K562 (cell line): Measurements from ENCODE around the gene ILK. TPM values are rescaled to one million over a fixed set of nuclear protein-coding genes. Genes with fewer than 3 reads are reported as not detected.
A peak's percentile ranks its signal among the peaks of the same experiment; 100 is the strongest.

Experiments
- KAT2B ChIP-seq: IDR thresholded peaks from one replicate; pipeline ENCODE4 v1.6.1; 2012; ENCODE audit warnings: low read depth, mild to moderate bottlenecking, control low read depth, inconsistent platforms, low read length, moderate library complexity
- MEF2A ChIP-seq: IDR thresholded peaks from 2 replicates; pipeline ENCODE4 v1.6.1; 2011; ENCODE audit warnings: low read depth, mild to moderate bottlenecking, low read length, moderate library complexity; ENCODE audit not compliant: control insufficient read depth
- NCOA1 ChIP-seq: fragments of 450-650 bp; IDR thresholded peaks from 2 replicates; pipeline ENCODE4 v1.6.1; 2016; ENCODE audit warnings: low read depth
- NCOR1 ChIP-seq: fragments of 450-650 bp; IDR thresholded peaks from 2 replicates; pipeline ENCODE4 v1.6.1; 2016; ENCODE audit warnings: mild to moderate bottlenecking, moderate library complexity
- SMARCE1 ChIP-seq: fragments of 450-650 bp; IDR thresholded peaks from 2 replicates; pipeline ENCODE4 v1.7.1; 2016; ENCODE audit warnings: mild to moderate bottlenecking
- TBL1XR1 ChIP-seq, 2 experiments: IDR thresholded peaks; 2 replicates each; pipeline ENCODE4 v1.6.1; 2012; ENCODE audit warnings: improper control_type of control experiment in 2 of 2, low read length in 2 of 2, mild to moderate bottlenecking in 1 of 2
- TRIM24 ChIP-seq, 2 experiments: fragments of 450-650 bp; IDR thresholded peaks; 2 replicates each; pipeline ENCODE4 v1.6.1; 2016
- ZKSCAN3 ChIP-seq: fragments of 250-450 bp; sonication (Bioruptor Pico); IDR thresholded peaks from 2 replicates; pipeline ENCODE4 v1.4.0; 2020
- ZNF146 ChIP-seq: IDR thresholded peaks from one replicate; pipeline ENCODE4 v1.6.1; 2018; ENCODE audit warnings: missing compliant biosample characterization; ENCODE audit not compliant: unreplicated experiment
- ZNF707 ChIP-seq: fragments of 250-450 bp; sonication (Bioruptor Pico); conservative IDR thresholded peaks from 2 replicates; pipeline ENCODE4 v1.8.0; 2022; ENCODE audit warnings: inconsistent platforms, mild to moderate bottlenecking, moderate library complexity
- polyA plus RNA-seq, 8 experiments: library from polyadenylated mRNA; depleted of rRNA in 4 of 8; stranded (reverse) in 5 of 8; unstranded in 3 of 8; fragments of >200 nt; fragmentation: Nextera tagmentation in 2 of 8; fragmentation: Illumina TruSeq in 1 of 8; extraction: Ambion mirVana in 2 of 8; extraction: Trizol in 1 of 8; gene quantifications; 2 replicates each; pipeline versions ENCODE4 v1.2.1 to v1.2.3, GENCODE V29; 2011 to 2014; ENCODE audit warnings: inconsistent platforms in 1 of 8, missing spikeins in 1 of 8
- total RNA-seq, 7 experiments: library from RNA; depleted of rRNA in 6 of 7; stranded (reverse); fragments of >200 nt in 6 of 7; fragmentation: Illumina TruSeq in 2 of 7; extraction: Trizol in 2 of 7; gene quantifications; 2 replicates each; pipeline versions ENCODE4 v1.2.1 to v1.2.3, GENCODE V29; 2011 to 2021; ENCODE audit warnings: low replicate concordance in 1 of 7
- TF ChIP-seq, protein P1 (sequence below): fragments of 450-650 bp; IDR thresholded peaks from 2 replicates; pipeline ENCODE4 v1.6.1; 2018; ENCODE audit not compliant: partially characterized antibody
- TF ChIP-seq, protein P2 (sequence below): sonication (generic); formaldehyde crosslinking; IDR thresholded peaks from 2 replicates; pipeline ENCODE4 v1.8.0; 2022; ENCODE audit warnings: missing genetic modification reagents, mild to moderate bottlenecking, moderate library complexity, borderline replicate concordance
- TF ChIP-seq, protein P3 (sequence below): sonication (generic); IDR thresholded peaks from 2 replicates; pipeline ENCODE4 v1.6.1; 2016

Gene ILK
- total and polyA plus RNA-seq, 9 of the 15 experiments (the other 6 are each of a cell fraction or from before 2014, with no cell fraction given): 43.3 to 95.9 (median 58.9) TPM

DNA sequence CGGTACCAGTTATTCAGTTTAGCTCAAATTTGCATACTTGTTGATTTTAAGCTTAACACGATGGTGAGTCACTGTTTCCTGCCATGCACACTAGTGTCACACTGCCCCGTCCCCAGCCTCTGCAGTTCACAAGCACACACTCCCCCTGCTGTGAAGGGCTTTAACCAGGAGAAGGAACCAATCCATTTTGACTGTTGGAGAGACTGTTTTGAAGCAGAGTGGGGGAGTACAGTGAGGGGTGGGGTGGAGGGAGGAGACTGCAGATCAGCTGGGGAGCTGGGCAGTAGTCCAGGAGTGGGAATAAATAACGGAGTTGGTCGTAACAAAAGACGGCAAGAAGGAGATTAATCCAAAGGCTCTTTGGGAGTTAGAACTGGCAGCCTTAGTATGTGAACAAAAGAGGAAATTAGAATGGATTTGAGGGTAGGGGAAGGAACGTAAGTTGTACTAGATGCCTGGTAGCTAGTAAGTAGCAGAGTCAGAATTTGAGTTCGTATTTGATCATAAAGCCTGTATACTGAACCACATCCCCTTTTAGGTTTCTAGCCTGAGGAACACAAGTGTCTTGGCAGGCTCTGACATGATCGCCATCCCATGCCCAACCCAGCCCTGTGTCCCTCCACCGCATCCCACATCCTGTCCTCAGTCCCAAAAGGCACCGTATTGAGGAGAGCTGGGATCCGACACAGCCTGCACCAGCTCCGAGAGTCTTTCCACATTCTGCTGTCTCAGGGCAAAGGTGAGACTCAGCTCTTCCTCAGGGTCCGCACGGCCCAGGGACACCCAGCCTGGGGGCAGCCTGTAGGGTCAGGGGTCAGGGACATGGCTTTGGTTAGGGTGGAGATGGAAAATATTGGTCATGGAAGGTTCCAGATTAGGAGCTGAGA lies 14.8 kb downstream of the ILK start (continued):
- TF ChIP-seq TBL1XR1 (IDR thresholded peaks at IDR 0.05; ENCODE audit: low read length in 2 of 2) (0 out of 4 replicates have a peak, but pooled peaks of 1 of the 2 experiments have one; percentile 15), MEF2A (no peak), TRIM24 (IDR thresholded peaks at IDR 0.05) (peak in 1 of 2 experiments; percentile 25; a peak in 2 of 4 replicates), ZKSCAN3 (CRISPR knock-in tag) (no peak), KAT2B (no peak), SMARCE1 (peak; percentile 70; the same call in 1 of the 2 replicates), ZNF146 (CRISPR knock-in tag) (no peak), NCOA1 (0 out of 2 replicates have a peak, but pooled peaks have one; percentile 24), ZNF707 (no peak), NCOR1 (peak; percentile 35; the same call in 1 of the 2 replicates)
- TF ChIP-seq, protein P1, sequence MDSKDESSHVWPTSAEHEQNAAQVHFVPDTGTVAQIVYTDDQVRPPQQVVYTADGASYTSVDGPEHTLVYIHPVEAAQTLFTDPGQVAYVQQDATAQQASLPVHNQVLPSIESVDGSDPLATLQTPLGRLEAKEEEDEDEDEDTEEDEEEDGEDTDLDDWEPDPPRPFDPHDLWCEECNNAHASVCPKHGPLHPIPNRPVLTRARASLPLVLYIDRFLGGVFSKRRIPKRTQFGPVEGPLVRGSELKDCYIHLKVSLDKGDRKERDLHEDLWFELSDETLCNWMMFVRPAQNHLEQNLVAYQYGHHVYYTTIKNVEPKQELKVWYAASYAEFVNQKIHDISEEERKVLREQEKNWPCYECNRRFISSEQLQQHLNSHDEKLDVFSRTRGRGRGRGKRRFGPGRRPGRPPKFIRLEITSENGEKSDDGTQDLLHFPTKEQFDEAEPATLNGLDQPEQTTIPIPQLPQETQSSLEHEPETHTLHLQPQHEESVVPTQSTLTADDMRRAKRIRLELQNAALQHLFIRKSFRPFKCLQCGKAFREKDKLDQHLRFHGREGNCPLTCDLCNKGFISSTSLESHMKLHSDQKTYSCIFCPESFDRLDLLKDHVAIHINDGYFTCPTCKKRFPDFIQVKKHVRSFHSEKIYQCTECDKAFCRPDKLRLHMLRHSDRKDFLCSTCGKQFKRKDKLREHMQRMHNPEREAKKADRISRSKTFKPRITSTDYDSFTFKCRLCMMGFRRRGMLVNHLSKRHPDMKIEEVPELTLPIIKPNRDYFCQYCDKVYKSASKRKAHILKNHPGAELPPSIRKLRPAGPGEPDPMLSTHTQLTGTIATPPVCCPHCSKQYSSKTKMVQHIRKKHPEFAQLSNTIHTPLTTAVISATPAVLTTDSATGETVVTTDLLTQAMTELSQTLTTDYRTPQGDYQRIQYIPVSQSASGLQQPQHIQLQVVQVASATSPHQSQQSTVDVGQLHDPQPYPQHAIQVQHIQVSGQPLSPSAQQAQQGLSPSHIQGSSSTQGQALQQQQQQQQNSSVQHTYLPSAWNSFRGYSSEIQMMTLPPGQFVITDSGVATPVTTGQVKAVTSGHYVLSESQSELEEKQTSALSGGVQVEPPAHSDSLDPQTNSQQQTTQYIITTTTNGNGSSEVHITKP: peak; percentile 43
- TF ChIP-seq, protein P2, sequence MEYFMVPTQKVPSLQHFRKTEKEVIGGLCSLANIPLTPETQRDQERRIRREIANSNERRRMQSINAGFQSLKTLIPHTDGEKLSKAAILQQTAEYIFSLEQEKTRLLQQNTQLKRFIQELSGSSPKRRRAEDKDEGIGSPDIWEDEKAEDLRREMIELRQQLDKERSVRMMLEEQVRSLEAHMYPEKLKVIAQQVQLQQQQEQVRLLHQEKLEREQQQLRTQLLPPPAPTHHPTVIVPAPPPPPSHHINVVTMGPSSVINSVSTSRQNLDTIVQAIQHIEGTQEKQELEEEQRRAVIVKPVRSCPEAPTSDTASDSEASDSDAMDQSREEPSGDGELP (CRISPR knock-in tag): peak; percentile 99
- TF ChIP-seq, protein P3, sequence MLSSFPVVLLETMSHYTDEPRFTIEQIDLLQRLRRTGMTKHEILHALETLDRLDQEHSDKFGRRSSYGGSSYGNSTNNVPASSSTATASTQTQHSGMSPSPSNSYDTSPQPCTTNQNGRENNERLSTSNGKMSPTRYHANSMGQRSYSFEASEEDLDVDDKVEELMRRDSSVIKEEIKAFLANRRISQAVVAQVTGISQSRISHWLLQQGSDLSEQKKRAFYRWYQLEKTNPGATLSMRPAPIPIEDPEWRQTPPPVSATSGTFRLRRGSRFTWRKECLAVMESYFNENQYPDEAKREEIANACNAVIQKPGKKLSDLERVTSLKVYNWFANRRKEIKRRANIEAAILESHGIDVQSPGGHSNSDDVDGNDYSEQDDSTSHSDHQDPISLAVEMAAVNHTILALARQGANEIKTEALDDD: peak; percentile 90
